ENCODE measurements around the gene GLIS2. TPM values are rescaled to one million over a fixed set of nuclear protein-coding genes. Genes with fewer than 3 reads are reported as not detected.

Gene GLIS2
- total and polyA plus RNA-seq, 7 experiments from 2014 or later = 0.53 TPM; not detected in 6

DNA sequence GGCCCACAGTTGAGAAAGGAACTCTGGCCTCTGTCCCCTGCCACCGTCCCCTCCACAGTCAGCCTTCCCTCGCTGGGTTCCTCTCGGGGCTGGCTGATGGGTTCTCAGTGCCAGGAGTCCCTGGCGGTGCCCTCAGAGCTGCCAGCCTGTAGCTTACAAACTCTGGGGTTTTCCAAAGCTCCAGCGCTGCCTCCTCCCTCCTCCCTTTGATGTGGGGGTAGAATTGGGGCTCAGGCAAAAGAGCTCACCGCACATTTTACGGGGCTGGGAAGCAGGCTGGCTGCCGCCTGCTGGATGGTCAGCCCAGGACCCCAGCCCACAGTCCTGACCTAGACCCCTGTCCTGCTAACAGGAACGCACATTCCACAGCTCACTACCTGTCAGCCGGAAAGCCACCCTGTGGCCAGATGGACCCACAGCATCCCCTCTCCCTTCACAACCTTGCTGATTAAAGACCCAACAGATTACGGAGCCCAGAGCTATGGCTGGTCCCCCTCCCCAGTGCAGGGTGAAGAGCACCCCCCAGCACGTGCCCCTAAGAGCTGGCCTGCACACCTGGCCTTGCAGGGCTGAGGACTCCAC, 61.8 kb downstream of the GLIS2 start:
- Histone ChIP-seq H3K4me1 (ENCODE audit: control insufficient read depth in 2 of 2, insufficient read depth in 2 of 2, low read length in 2 of 2) (peaks cover 9 to 10% of the 10 kb centered on the region in 2 donors), H3K27me3 (ENCODE audit: control insufficient read depth in 2 of 2, insufficient read depth in 2 of 2, low read length in 2 of 2) (no peaks in the 10 kb centered on the region), H3K4me3 (ENCODE audit: low read length) (no peak overlapping the region), H3K9me3 (ENCODE audit: control insufficient read depth in 2 of 3, low read length in 3 of 3) (no peaks in the 10 kb centered on the region), H3K36me3 (ENCODE audit: control insufficient read depth in 2 of 3, insufficient read depth in 3 of 3, low read length in 3 of 3) (peaks cover 0 to 52% (median 7%) of the 10 kb centered on the region in 3 experiments), H3K27ac (ENCODE audit: low read depth, low read length) (no peak overlapping the region)
- ChIA-PET POLR2A (no interaction called here), CTCF (no interaction called here)
- H3K9me3 Mint-ChIP-seq = no peaks in the 10 kb centered on the region
- DNase-seq (peak in 1 of 9 donors; percentile 14), ATAC-seq (no peak)
- no peak overlapping the region for H3K4me3 Mint-ChIP-seq
- peaks cover 0 to 4% (median 0%) of the 10 kb centered on the region in 5 donors for H3K36me3 Mint-ChIP-seq
- intact Hi-C loops (cut with micrococcal nuclease) = no loop called here
- no peaks in the 10 kb centered on the region for H3K27me3 Mint-ChIP-seq
- peaks cover 0 to 20% (median 7%) of the 10 kb centered on the region in 7 donors for H3K4me1 Mint-ChIP-seq
- H3K27ac Mint-ChIP-seq = peak overlapping the region in 4 of 9 donors; percentile 22 to 83 (median 36)

DNA sequence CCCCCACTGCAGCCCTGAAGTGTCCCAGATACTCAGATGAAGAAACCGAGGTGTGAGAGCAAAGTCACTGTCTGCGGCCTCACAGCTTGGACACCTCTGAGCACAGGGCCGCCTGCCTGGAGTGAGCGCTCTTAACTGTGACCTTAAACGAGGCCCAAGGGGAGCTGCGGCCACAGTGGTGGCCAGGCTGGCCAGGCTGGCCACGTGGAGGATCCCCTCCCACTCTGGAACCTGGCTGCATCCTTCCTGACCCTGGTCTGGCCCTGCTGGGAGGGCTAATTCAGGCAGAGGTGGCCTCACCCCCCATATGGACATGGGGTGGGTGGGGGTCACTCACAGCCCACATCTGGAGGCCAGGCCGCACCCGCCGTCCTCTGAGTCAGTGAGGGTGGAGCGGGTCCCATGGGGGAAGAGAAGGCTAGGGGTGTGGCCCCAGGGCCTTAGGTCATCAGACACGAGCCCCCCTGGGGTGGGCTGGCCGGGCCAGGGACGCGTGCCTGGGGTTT, 62.3 kb downstream of the GLIS2 start:
- ChIA-PET POLR2A (no interaction called here), CTCF (no interaction called here)
- Mint-ChIP-seq H3K9me3 (no peaks in the 10 kb centered on the region), H3K4me1 (peaks cover 0 to 17% (median 5%) of the 10 kb centered on the region in 7 donors), H3K4me3 (no peak overlapping the region), H3K27me3 (no peaks in the 10 kb centered on the region), H3K36me3 (peaks cover 0 to 4% (median 0%) of the 10 kb centered on the region in 5 donors), H3K27ac (peak overlapping the region in 4 of 9 donors; percentile 22 to 83 (median 36))
- DNase-seq (peak in 1 of 9 donors; percentile 19), ATAC-seq (no peak)
- Histone ChIP-seq H3K4me3 (ENCODE audit: low read length) (no peak overlapping the region), H3K36me3 (ENCODE audit: control insufficient read depth in 2 of 3, insufficient read depth in 3 of 3, low read length in 3 of 3) (peaks cover 0 to 57% (median 10%) of the 10 kb centered on the region in 3 experiments), H3K9me3 (ENCODE audit: control insufficient read depth in 2 of 3, low read length in 3 of 3) (no peaks in the 10 kb centered on the region), H3K27me3 (ENCODE audit: control insufficient read depth in 2 of 2, insufficient read depth in 2 of 2, low read length in 2 of 2) (no peaks in the 10 kb centered on the region), H3K27ac (ENCODE audit: low read depth, low read length) (no peak overlapping the region), H3K4me1 (ENCODE audit: control insufficient read depth in 2 of 2, insufficient read depth in 2 of 2, low read length in 2 of 2) (peaks cover 5 to 6% of the 10 kb centered on the region in 2 donors)
- intact Hi-C loops (cut with micrococcal nuclease) = no loop called here

DNA sequence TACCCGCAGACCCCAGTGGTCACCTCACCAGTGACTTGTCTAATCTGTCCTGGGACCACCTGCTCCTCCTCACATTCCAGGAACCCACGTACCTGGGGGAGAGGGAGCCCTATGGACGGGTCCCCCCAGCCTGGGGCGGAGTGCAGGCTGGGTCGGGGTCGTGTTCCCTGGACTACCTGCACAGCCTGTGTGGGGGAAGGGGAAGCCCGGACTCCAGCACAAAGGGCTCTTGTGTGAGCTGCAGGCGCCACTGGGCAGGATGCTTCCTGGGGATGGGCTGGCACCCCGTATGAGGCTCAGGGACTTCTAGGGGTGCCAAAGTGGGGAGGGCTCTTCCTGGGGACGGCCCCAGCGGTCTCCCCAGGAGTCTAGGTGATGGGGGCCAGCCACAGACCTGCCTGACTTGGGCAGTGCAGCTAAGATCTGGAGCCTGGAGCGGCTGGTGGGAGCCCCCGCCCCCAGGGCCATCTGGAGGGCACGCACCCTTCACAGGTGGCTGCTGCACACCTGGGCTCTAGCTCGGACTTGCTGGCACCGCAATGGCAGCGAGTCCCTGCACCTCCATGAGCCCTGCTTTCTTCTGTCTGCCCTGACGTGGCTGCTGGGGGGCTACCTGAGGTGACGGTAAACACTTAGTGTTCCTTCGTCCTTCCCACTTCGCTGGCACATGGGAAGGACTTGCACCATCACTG, 63.3 kb downstream of the GLIS2 start:
- intact Hi-C loops (cut with micrococcal nuclease) = no loop called here
- Mint-ChIP-seq H3K27ac (peak overlapping the region in 2 of 9 donors; percentile 52 to 54), H3K4me3 (no peak overlapping the region), H3K27me3 (no peaks in the 10 kb centered on the region), H3K36me3 (peaks cover 0 to 4% (median 0%) of the 10 kb centered on the region in 5 donors), H3K9me3 (no peaks in the 10 kb centered on the region), H3K4me1 (peaks cover 0 to 16% (median 7%) of the 10 kb centered on the region in 7 donors)
- Histone ChIP-seq H3K4me3 (ENCODE audit: low read length) (no peak overlapping the region), H3K9me3 (ENCODE audit: control insufficient read depth in 2 of 3, low read length in 3 of 3) (no peaks in the 10 kb centered on the region), H3K27ac (ENCODE audit: low read depth, low read length) (no peak overlapping the region), H3K27me3 (ENCODE audit: control insufficient read depth in 2 of 2, insufficient read depth in 2 of 2, low read length in 2 of 2) (no peaks in the 10 kb centered on the region), H3K4me1 (ENCODE audit: control insufficient read depth in 2 of 2, insufficient read depth in 2 of 2, low read length in 2 of 2) (no peaks in the 10 kb centered on the region), H3K36me3 (ENCODE audit: control insufficient read depth in 2 of 3, insufficient read depth in 3 of 3, low read length in 3 of 3) (peaks cover 0 to 66% (median 10%) of the 10 kb centered on the region in 3 experiments)
- no peak for ATAC-seq
- CTCF ChIA-PET = no interaction called here
- peak in 1 of 9 donors; percentile 11 for DNase-seq
- POLR2A ChIA-PET = no interaction called here

DNA sequence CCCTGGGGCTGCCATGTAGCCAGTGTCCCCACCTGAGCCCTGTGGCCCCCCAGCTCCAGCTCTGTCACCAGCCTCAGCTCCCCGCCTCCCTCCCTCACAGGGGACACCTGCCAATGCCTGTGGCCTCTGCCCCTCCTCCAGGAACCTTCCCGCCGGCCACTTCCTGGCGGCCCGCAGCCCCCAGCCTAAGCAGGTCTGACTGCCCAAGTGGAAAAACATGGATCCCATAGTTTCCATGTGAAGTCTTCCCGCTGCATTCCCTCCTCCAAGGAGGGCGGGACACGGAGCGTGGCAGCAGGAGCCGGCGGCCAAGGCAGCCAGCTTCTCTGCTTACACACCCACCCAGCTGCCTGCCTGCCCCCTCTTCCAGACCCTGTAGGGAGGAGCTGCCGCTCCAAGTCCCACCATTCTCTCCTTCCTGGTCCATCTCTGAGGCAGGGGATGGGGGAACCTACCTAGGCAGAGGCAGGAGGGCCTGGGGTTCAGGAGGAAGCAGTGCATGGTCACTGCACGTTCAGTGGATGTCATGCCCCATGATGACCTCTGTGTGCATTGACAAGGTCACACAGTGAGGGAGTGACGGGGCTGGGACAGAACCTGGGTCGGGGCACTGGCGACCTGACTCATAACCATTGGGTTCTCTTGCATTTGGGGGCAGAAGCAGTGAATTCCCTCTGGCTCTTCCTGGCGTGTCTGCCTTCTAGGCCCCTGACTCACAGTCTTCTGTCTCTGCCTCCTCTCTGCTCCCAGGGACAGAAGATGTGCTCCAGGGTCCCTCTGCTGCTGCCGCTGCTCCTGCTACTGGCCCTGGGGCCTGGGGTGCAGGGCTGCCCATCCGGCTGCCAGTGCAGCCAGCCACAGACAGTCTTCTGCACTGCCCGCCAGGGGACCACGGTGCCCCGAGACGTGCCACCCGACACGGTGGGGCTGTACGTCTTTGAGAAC, 64.5 kb downstream of the GLIS2 start:
- ChIA-PET CTCF (no interaction called here), POLR2A (no interaction called here)
- no peaks in the 10 kb centered on the region for H3K4me1 ChIP-seq (ENCODE audit: control insufficient read depth in 2 of 2, insufficient read depth in 2 of 2, low read length in 2 of 2)
- DNase-seq (peak in 1 of 9 donors; percentile 12), ATAC-seq (no peak)
- intact Hi-C loops (cut with micrococcal nuclease) = no loop called here
- peak overlapping the region in 1 of 9 donors; percentile 43 for H3K27ac Mint-ChIP-seq
- H3K27me3 ChIP-seq (ENCODE audit: control insufficient read depth in 2 of 2, insufficient read depth in 2 of 2, low read length in 2 of 2) = no peaks in the 10 kb centered on the region
- H3K36me3 Mint-ChIP-seq = peaks cover 0 to 4% (median 0%) of the 10 kb centered on the region in 5 donors
- H3K9me3 Mint-ChIP-seq = no peaks in the 10 kb centered on the region
- H3K27ac ChIP-seq (ENCODE audit: low read depth, low read length) = no peak overlapping the region
- H3K9me3 ChIP-seq (ENCODE audit: control insufficient read depth in 2 of 3, low read length in 3 of 3) = no peaks in the 10 kb centered on the region
- peaks cover 0 to 13% (median 4%) of the 10 kb centered on the region in 7 donors for H3K4me1 Mint-ChIP-seq
- no peaks in the 10 kb centered on the region for H3K27me3 Mint-ChIP-seq
- H3K4me3 ChIP-seq (ENCODE audit: low read length) = no peak overlapping the region
- no peak overlapping the region for H3K4me3 Mint-ChIP-seq
- peaks cover 0 to 78% (median 10%) of the 10 kb centered on the region in 3 experiments for H3K36me3 ChIP-seq (ENCODE audit: control insufficient read depth in 2 of 3, insufficient read depth in 3 of 3, low read length in 3 of 3)

DNA sequence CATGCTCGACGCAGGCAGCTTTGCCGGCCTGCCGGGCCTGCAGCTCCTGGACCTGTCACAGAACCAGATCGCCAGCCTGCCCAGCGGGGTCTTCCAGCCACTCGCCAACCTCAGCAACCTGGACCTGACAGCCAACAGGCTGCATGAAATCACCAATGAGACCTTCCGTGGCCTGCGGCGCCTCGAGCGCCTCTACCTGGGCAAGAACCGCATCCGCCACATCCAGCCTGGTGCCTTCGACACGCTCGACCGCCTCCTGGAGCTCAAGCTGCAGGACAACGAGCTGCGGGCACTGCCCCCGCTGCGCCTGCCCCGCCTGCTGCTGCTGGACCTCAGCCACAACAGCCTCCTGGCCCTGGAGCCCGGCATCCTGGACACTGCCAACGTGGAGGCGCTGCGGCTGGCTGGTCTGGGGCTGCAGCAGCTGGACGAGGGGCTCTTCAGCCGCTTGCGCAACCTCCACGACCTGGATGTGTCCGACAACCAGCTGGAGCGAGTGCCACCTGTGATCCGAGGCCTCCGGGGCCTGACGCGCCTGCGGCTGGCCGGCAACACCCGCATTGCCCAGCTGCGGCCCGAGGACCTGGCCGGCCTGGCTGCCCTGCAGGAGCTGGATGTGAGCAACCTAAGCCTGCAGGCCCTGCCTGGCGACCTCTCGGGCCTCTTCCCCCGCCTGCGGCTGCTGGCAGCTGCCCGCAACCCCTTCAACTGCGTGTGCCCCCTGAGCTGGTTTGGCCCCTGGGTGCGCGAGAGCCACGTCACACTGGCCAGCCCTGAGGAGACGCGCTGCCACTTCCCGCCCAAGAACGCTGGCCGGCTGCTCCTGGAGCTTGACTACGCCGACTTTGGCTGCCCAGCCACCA, 65.4 kb downstream of the GLIS2 start:
- Mint-ChIP-seq H3K4me1 (peaks cover 0 to 11% (median 3%) of the 10 kb centered on the region in 7 donors), H3K36me3 (peaks cover 0 to 4% (median 0%) of the 10 kb centered on the region in 5 donors), H3K27me3 (no peaks in the 10 kb centered on the region), H3K9me3 (no peaks in the 10 kb centered on the region), H3K27ac (no peak overlapping the region), H3K4me3 (no peak overlapping the region)
- H3K27ac ChIP-seq (ENCODE audit: low read depth, low read length) = no peak overlapping the region
- POLR2A ChIA-PET = no interaction called here
- DNase-seq (peak in 1 of 9 donors; percentile 14), ATAC-seq (no peak)
- CTCF ChIA-PET = no interaction called here
- no peaks in the 10 kb centered on the region for H3K27me3 ChIP-seq (ENCODE audit: control insufficient read depth in 2 of 2, insufficient read depth in 2 of 2, low read length in 2 of 2)
- no peaks in the 10 kb centered on the region for H3K9me3 ChIP-seq (ENCODE audit: control insufficient read depth in 2 of 3, low read length in 3 of 3)
- H3K36me3 ChIP-seq (ENCODE audit: control insufficient read depth in 2 of 3, insufficient read depth in 3 of 3, low read length in 3 of 3) = peaks cover 0 to 87% (median 10%) of the 10 kb centered on the region in 3 experiments
- no peaks in the 10 kb centered on the region for H3K4me1 ChIP-seq (ENCODE audit: control insufficient read depth in 2 of 2, insufficient read depth in 2 of 2, low read length in 2 of 2)
- no peak overlapping the region for H3K4me3 ChIP-seq (ENCODE audit: low read length)
- intact Hi-C loops (cut with micrococcal nuclease) = no loop called here

All from naive thymus-derived CD4-positive, alpha-beta T cell (primary cell).